ENCODE results near the gene SNORC.
"Not testable (repeated sequence)": the region's sequence is repeated elsewhere in the genome, so short reads cannot be mapped to it uniquely, and the experiment has no call there.

Gene SNORC

DNA sequence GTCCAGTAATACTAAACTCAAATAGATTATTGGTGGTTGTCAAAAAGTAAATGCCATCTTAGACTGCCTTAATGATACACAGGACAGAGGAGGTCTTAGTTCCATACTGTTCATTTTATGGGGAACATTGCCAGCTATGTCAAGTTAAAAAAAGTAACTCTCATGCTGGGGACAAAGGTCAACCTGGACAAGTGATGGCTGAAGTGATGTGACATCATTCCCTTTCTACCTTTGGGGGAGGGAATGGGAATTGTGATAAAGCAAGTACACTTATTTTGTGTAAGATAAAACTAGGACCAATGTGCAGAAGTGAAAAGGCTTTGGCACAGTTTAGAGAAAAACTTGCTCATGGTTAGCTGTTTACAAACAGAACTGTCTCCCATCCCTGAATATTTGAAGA lies 24.0 kb upstream of the SNORC start:
- peaks cover 85 to 96% (median 94%) of the 10 kb centered on the region in 3 donors for H3K36me3 ChIP-seq
- H3K9me3 ChIP-seq, result no peaks in the 10 kb centered on the region
- H3K27ac ChIP-seq, result no peak overlapping the region
- no peaks in the 10 kb centered on the region for H3K4me1 ChIP-seq
- no peaks in the 10 kb centered on the region for H3K27me3 ChIP-seq
- intact Hi-C loops (cut with DNase I; ENCODE audit: low total_unique reads), result no loop called here
- TF ChIP-seq, protein P1, sequence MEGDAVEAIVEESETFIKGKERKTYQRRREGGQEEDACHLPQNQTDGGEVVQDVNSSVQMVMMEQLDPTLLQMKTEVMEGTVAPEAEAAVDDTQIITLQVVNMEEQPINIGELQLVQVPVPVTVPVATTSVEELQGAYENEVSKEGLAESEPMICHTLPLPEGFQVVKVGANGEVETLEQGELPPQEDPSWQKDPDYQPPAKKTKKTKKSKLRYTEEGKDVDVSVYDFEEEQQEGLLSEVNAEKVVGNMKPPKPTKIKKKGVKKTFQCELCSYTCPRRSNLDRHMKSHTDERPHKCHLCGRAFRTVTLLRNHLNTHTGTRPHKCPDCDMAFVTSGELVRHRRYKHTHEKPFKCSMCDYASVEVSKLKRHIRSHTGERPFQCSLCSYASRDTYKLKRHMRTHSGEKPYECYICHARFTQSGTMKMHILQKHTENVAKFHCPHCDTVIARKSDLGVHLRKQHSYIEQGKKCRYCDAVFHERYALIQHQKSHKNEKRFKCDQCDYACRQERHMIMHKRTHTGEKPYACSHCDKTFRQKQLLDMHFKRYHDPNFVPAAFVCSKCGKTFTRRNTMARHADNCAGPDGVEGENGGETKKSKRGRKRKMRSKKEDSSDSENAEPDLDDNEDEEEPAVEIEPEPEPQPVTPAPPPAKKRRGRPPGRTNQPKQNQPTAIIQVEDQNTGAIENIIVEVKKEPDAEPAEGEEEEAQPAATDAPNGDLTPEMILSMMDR (IDR thresholded peaks at IDR 0.05), result no peak
- no peak overlapping the region for H3K4me3 ChIP-seq
- no peak for DNase-seq

DNA sequence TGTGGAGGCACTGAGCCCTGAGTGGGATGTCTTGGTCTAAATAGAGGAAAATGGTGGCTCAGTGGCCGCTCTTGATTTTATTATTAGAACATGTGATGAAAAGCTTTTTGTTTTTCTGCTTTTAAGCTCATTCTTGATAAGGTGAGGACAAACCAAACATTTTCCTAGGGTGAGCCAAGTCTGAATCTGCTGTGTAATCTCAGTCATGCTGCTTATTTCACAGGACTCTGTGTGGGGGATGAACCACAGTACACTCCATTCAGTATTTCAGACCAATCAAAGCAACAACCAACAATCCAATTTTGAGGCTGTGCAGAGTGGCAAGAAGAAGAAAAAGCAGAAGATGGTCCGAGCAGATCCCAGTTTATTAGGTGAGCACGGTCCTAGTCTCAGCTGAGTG lies 20.0 kb upstream of the SNORC start:
- no peaks in the 10 kb centered on the region for H3K9me3 ChIP-seq
- H3K36me3 ChIP-seq, result peaks cover 60 to 82% (median 75%) of the 10 kb centered on the region in 3 donors
- intact Hi-C loops (cut with DNase I; ENCODE audit: low total_unique reads), result loop anchor here (5.0 kb wide), 2 partner anchors 202 to 402 kb away; partner anchors contain the start of gene ATG16L1
- DNase-seq, result no peak
- TF ChIP-seq, protein P1 (IDR thresholded peaks at IDR 0.05), result no peak
- no peaks in the 10 kb centered on the region for H3K27me3 ChIP-seq
- H3K4me3 ChIP-seq, result no peak overlapping the region
- H3K27ac ChIP-seq, result no peak overlapping the region
- H3K4me1 ChIP-seq, result peaks cover 0 to 9% (median 0%) of the 10 kb centered on the region in 4 donors

- intact Hi-C loops (cut with DNase I; ENCODE audit: low total_unique reads), result loop anchor here (5.0 kb wide), 2 partner anchors 200 to 400 kb away; partner anchors contain the start of gene ATG16L1
- not testable (repeated sequence) for DNase-seq, H3K27ac ChIP-seq, H3K4me3 ChIP-seq, H3K9me3 ChIP-seq, H3K4me1 ChIP-seq, H3K27me3 ChIP-seq
- peaks cover 54 to 82% (median 76%) of the 10 kb centered on the region in 3 donors for H3K36me3 ChIP-seq
Measured at GRCh38 chr2:232852081-232852480, 18.0 kb upstream of the SNORC start.

DNA sequence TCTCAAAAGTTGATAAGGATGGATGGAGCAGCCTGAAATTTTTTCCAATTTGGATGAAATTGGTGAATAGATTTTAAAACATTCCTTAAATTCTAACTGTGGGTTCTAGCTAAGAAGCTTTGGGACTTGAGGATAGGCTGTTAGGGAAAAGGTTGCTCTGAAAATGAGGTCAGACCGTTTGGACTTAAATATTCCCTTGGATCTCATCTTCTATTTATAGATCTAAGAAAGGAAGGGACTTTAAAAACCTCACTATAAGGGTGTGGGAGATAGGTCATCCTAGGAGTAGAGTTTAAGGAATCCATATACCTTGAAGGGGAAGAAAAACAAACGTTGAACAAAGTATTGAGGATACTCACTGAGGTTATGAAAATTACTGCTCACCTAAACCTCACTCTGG lies 17.4 kb upstream of the SNORC start:
- intact Hi-C loops (cut with DNase I; ENCODE audit: low total_unique reads), result loop anchor here (5.0 kb wide), 2 partner anchors 200 to 400 kb away; partner anchors contain the start of gene ATG16L1
- Histone ChIP-seq H3K9me3 (no peaks in the 10 kb centered on the region), H3K4me3 (no peak overlapping the region), H3K36me3 (peaks cover 54 to 82% (median 76%) of the 10 kb centered on the region in 3 donors), H3K27ac (no peak overlapping the region), H3K4me1 (peaks cover 0 to 9% (median 0%) of the 10 kb centered on the region in 4 donors), H3K27me3 (no peaks in the 10 kb centered on the region)
- TF ChIP-seq, protein P1 (IDR thresholded peaks at IDR 0.05), result no peak
- no peak for DNase-seq

DNA sequence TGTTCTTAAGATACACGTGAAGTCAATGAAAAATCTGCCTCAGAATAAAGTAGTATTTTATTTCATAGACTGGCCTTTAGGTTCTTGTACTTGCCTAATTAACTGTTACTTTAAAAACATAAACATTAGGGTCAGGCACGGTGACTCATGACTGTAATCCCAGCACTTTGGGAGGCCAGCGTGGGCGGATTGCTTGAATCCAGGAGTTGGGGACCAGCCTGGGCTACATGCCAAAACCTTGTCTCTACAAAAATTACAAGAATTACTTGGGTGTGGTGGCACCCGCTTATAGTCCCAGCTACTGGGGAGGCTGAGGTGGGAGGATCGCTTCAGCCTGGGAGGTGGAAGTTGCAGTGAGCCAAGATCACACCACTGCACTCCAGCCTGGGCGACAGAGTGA lies 16.0 kb upstream of the SNORC start:
- intact Hi-C loops (cut with DNase I; ENCODE audit: low total_unique reads), result loop anchor here (5.0 kb wide), 2 partner anchors 198 to 398 kb away; partner anchors contain the start of gene ATG16L1
- Histone ChIP-seq H3K27ac (no peak overlapping the region), H3K4me3 (no peak overlapping the region), H3K4me1 (peaks cover 0 to 9% (median 0%) of the 10 kb centered on the region in 4 donors), H3K27me3 (no peaks in the 10 kb centered on the region), H3K36me3 (peaks cover 55 to 82% (median 76%) of the 10 kb centered on the region in 3 donors), H3K9me3 (no peaks in the 10 kb centered on the region)
- no peak for DNase-seq
- TF ChIP-seq, protein P1 (IDR thresholded peaks at IDR 0.05), result no peak

DNA sequence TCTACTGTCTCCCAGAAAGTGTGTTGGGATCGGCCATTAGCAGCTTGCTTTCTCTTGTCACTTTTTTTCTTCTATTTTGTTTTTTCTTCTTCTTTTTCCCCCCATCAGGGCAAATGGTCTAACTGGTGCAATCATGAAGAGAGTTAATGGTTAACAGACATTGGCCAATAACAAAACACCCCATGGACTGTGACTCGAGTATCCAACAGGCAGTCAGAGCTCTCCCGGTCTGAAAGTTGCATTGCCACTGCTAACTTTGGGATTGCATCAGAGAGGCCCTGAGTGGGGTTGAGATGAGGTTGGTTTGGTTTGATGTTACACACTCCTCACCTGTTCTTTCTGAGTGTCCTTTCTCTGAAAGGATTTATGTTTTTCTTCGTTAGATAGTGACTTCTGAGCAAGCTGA lies 12.9 kb upstream of the SNORC start:
- Histone ChIP-seq H3K27me3 (no peaks in the 10 kb centered on the region), H3K36me3 (peaks cover 44 to 72% (median 53%) of the 10 kb centered on the region in 3 donors), H3K4me3 (no peak overlapping the region), H3K9me3 (no peaks in the 10 kb centered on the region), H3K27ac (no peak overlapping the region), H3K4me1 (peaks cover 0 to 9% (median 0%) of the 10 kb centered on the region in 4 donors)
- no peak for DNase-seq
- TF ChIP-seq, protein P1 (IDR thresholded peaks at IDR 0.05), result no peak
- intact Hi-C loops (cut with DNase I; ENCODE audit: low total_unique reads), result no loop called here
